Measurements from ENCODE around the gene GABRD. TPM values are rescaled to one million over a fixed set of nuclear protein-coding genes. Genes with fewer than 3 reads are reported as not detected.

GABRD gene
- total and polyA plus RNA-seq, 12 donors: 0.72 to 6.6 (median 3.0) TPM; not detected in 1

- Histone ChIP-seq H3K4me3 (no peak overlapping the region), H3K27ac (no peak overlapping the region), H3K36me3 (replicated peaks in 1 of 2) (peaks cover 0 to 3% of the 10 kb centered on the region in 2 donors), H3K9me3 (replicated peaks in 1 of 3) (no peaks in the 10 kb centered on the region), H3K27me3 (no peaks in the 10 kb centered on the region), H3K4me1 (replicated peaks in 1 of 2) (peaks cover 0 to 4% of the 10 kb centered on the region in 2 donors)
- no peak for TF ChIP-seq POLR2A (IDR thresholded peaks at IDR 0.05)
- no peak for TF ChIP-seq CTCF (IDR thresholded peaks at IDR 0.05)
- no peak for DNase-seq
- intact Hi-C loops (cut with DNase I): no loop called here
- WGBS, 4 donors: 94 to 98% (median 95%) methylated on average over 4 of the region's 4 CpGs
Observed at GRCh38 chr1:2065699-2066098, 46.6 kb downstream of the GABRD start.

GRCh38 chr1:2067393-2067792 is 48.2 kb downstream of the GABRD start:
- TF ChIP-seq POLR2A (IDR thresholded peaks at IDR 0.05): no peak
- no peak for TF ChIP-seq CTCF (IDR thresholded peaks at IDR 0.05)
- WGBS, 4 donors: 93 to 97% (median 95%) methylated on average over 17 to 21 of the region's 21 CpGs
- no peak for DNase-seq

GRCh38 chr1:2067981-2068380 is 48.8 kb downstream of the GABRD start:
- no peak overlapping the region for H3K27ac ChIP-seq
- H3K4me3 ChIP-seq: no peak overlapping the region
- H3K4me1 ChIP-seq (replicated peaks in 1 of 2): peaks cover 0 to 4% of the 10 kb centered on the region in 2 donors
- DNase-seq: no peak
- 87 to 100% (median 91%) methylated on average over 1 to 17 of the region's 17 CpGs for WGBS, 4 donors
- intact Hi-C loops (cut with DNase I): no loop called here
- no peaks in the 10 kb centered on the region for H3K36me3 ChIP-seq (replicated peaks in 1 of 2)
- TF ChIP-seq CTCF (IDR thresholded peaks at IDR 0.05) (no peak), POLR2A (IDR thresholded peaks at IDR 0.05) (no peak)
- no peaks in the 10 kb centered on the region for H3K9me3 ChIP-seq (replicated peaks in 1 of 3)
- H3K27me3 ChIP-seq: no peaks in the 10 kb centered on the region

More at GRCh38 chr1:2067393-2067792, 48.2 kb downstream of the GABRD start:
- intact Hi-C loops (cut with DNase I): no loop called here
- no peak overlapping the region for H3K27ac ChIP-seq
- peaks cover 0 to 4% of the 10 kb centered on the region in 2 donors for H3K4me1 ChIP-seq (replicated peaks in 1 of 2)
- H3K4me3 ChIP-seq: no peak overlapping the region
- no peaks in the 10 kb centered on the region for H3K9me3 ChIP-seq (replicated peaks in 1 of 3)
- H3K27me3 ChIP-seq: no peaks in the 10 kb centered on the region
- no peaks in the 10 kb centered on the region for H3K36me3 ChIP-seq (replicated peaks in 1 of 2)

GRCh38 chr1:2068951-2069350 is 49.8 kb downstream of the GABRD start:
- Histone ChIP-seq H3K4me3 (no peak overlapping the region), H3K4me1 (replicated peaks in 1 of 2) (peaks cover 0 to 4% of the 10 kb centered on the region in 2 donors), H3K27me3 (no peaks in the 10 kb centered on the region), H3K9me3 (replicated peaks in 1 of 3) (no peaks in the 10 kb centered on the region), H3K36me3 (replicated peaks in 1 of 2) (no peaks in the 10 kb centered on the region), H3K27ac (no peak overlapping the region)
- no peak for TF ChIP-seq POLR2A (IDR thresholded peaks at IDR 0.05)
- TF ChIP-seq CTCF (IDR thresholded peaks at IDR 0.05): no peak
- DNase-seq: no peak
- WGBS, 4 donors: 92 to 98% (median 96%) methylated on average over 15 to 19 of the region's 19 CpGs
- intact Hi-C loops (cut with DNase I): no loop called here

All from adrenal gland (tissue), 12 donors.